ENCODE measurements around the gene SHANK1. TPM values are rescaled to one million over a fixed set of nuclear protein-coding genes. Genes with fewer than 3 reads are reported as not detected.
"Not testable (repeated sequence)": the region's sequence is repeated elsewhere in the genome, so short reads cannot be mapped to it uniquely, and the experiment has no call there.

The SHANK1 gene
- 1 to 10 TPM; 5.1 to 7.2 (median 5.9) TPM for polyA plus RNA-seq (ENCODE audit: insufficient read length in 4 of 4)

DNA sequence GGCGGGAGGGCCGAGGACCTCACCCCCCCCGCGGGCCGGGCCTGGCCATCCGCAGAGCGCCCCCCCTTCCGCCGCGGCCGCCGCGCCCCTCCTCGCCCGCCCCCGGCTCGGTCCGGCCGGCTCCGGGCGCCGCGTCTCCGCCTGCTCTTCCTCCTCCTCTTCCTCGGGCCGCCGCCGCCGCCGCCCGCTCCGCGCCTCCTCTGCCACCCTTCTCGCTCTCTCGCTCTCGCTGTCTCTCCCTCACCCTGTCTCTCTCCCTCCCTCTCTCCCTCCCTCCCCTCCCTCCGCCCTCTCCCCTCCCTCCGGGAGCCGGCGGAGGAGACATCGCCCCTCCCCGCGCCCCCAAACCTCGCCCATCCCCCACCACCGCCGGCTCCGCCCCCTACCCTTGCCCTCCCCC, at the start of gene SHANK1:
Gene SHANK1, minus strand, starts transcription at position 237 of the 400 bp plus-strand sequence. CDS start 2,883 bp downstream, outside the sequence.
- no peak for DNase-seq (ENCODE audit: low read depth in 4 of 4, low spot score in 3 of 4)

DNA sequence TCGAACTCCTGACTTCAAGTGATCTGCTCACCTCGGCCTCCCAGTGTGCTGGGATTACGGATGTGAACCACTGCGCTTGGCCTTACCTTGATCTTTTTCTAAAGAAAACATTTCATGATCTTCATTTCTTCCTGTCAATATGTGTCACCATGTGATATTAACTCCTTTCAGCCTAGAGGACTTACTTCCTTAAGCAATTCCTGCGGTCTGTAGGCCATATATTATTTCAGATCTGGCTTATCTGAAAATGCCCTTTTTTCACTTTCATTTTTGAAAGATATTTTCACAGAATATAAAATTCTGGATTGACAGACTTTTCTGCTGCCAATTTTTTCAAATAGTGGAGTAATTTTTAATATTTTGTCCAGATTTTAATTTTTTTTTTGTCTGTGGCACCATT, 48.7 kb upstream of the SHANK1 start:
- no peak for DNase-seq (ENCODE audit: low read depth in 4 of 4, low spot score in 3 of 4)

GRCh38 chr19:50767263-50767662, 47.7 kb upstream of the SHANK1 start:
- DNase-seq (ENCODE audit: low read depth in 4 of 4, low spot score in 3 of 4) = not testable (repeated sequence)

DNA sequence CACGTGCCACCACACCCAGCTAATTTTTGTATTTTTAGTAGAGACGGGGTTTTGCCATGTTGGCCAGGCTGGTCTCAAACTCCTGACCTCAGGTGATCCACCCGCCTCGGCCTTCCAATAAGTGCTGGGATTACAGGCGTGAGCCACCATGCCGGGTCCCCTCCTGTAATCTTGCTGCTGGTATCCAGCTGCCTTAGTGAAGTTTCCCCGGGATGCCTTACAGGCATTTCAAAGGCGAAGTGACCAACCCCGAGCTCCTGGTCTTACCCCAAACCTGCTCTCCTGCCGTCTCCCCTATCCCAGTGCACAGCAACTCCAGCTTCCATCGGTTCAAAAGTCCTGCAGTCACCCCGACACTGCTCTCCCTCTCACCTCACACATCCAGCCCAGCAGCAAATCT, 47.1 kb upstream of the SHANK1 start:
- DNase-seq (ENCODE audit: low read depth in 4 of 4, low spot score in 3 of 4) = not testable (repeated sequence)

- DNase-seq (ENCODE audit: low read depth in 4 of 4, low spot score in 3 of 4) = no peak
Observed at GRCh38 chr19:50764409-50764808, 44.8 kb upstream of the SHANK1 start.

DNA sequence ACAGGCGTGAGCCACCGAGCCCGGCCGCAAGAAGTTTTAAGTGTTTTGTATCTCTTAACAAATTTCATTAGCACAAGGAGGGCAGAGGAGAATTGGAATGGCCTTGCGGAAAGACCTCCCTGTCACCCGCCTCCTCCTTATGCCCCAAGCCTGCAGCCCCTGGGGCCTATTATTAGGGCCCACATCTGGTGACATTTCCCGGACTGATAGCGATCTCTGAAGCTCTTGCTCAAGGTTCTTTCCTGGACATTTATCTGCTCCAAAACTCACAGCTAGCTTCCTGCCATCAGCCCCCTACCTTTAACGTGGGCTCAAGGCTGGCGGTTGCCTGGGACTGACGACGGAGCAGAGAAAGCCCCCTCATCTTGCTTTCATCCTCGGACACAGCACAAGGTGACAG, 43.9 kb upstream of the SHANK1 start:
- not testable (repeated sequence) for DNase-seq (ENCODE audit: low read depth in 4 of 4, low spot score in 3 of 4)

DNA sequence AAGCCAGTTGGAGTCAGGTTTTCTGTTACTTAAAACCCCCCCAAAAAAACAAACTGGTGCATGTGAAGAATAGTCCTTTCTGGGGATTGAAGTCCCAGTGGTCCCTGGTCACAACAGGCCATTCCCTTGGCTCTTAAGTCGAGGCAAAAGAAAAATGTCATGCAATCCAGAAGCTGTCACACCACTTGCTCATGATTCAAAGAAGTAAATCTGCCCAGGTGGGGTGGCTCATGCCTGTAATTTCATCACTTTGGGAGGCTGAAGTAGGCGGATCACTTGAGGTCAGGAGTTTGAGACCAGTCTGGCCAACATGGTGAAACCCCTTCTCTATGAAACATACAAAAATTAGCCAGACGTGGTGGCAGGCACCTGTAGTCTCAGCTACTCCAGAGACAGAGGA, 41.9 kb upstream of the SHANK1 start:
- not testable (repeated sequence) for DNase-seq (ENCODE audit: low read depth in 4 of 4, low spot score in 3 of 4)

DNA sequence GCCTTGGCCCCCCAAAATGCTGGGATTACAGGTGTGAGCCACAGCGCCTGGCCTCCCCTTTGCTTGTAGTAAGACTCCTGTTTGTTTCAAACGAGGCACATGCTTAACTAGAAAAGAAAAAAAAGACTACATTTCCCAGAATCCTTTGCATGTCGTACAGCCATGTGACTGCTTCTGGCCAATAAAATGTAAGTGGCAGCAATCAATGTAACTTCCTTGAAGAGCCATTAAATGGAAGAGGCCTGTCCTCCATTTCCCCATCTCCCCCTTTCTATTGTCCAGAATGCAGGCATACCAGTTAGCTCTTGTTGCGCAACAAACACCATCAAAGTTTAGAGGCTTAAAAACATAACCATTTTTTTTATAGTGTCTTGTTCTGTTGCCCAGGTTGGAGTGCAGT, 40.3 kb upstream of the SHANK1 start:
- no peak for DNase-seq (ENCODE audit: low read depth in 4 of 4, low spot score in 3 of 4)

DNA sequence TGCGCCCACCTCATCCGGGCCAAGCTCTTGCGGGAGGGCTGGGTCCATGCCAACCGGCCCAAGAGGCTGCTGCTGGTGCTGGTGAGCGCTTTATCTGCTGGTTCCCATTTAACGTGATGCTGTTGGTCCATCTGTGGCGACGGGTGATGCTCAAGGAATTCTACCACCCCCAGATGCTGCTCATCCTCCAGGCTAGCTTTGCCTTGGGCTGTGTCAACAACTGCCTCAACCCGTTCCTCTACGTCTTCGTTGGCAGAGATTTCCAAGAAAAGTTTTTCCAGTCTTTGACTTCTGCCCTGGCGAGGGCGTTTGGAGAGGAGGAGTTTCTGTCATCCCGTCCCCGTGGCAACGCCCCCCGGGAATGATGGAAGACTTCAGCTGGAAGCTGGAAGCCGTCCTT, 39.5 kb upstream of the SHANK1 start:
- not testable (repeated sequence) for DNase-seq (ENCODE audit: low read depth in 4 of 4, low spot score in 3 of 4)

DNA sequence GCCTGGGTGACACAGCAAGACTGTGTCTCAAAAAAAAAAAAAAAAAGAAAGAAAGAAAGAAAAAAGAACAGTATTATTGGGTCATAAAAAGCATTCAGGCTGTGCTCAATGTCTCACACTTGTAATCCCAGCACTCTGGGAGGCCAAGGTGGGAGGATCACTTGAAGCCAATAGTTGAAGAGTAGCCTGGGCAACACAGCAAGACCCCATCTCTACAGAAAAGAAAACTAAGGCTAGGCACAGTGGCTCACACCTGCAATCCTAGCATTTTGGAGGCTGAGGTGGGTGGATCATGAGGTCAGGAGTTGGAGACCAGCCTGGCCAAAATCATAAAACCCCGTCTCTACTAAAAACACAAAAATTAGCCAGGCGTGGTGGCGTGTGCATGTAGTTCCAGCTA, 38.0 kb upstream of the SHANK1 start:
- not testable (repeated sequence) for DNase-seq (ENCODE audit: low read depth in 4 of 4, low spot score in 3 of 4)

DNA sequence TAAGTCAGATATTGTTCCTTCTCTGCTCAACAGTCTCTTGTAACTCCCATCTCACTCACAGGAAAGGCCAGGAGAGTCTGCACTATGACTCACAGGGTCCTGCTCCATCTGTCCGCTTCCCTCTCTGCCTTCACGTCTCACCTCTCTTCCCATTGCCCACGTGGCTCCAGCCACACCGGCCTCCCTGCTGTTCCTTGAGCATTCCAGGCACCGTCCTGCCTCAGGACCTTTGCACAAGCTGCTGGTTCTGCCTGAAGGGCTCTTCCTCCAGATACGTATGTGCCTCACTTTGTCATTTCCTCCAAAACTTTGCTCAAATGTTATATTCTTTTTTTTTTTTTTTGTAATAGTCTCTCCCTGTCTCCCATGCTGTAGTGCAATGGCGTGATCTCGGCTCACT, 36.6 kb upstream of the SHANK1 start:
- DNase-seq (ENCODE audit: low read depth in 4 of 4, low spot score in 3 of 4) = not testable (repeated sequence)

DNA sequence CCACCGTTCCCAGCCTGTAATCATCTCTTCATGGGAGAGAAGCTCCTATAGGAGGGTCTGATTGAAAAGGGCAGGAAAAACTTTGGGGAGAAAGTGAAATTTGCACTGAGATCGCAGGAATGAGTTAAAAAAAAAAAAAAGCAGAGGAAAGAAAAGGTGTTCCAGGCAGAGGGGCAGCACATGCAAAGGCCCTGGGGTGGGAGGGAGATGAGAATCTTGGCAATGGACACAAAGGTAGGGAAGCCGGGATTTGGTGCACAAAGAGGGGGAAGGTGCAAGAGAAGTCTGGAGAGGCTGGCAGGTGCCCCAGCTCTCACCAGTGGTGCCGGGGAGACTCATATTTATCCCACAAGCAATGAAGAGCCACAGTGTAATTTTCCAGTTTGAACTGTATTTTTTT, 34.3 kb upstream of the SHANK1 start:
- no peak for DNase-seq (ENCODE audit: low read depth in 4 of 4, low spot score in 3 of 4)

GRCh38 chr19:50750010-50750409, 30.4 kb upstream of the SHANK1 start:
- no peak for DNase-seq (ENCODE audit: low read depth in 4 of 4, low spot score in 3 of 4)

DNA sequence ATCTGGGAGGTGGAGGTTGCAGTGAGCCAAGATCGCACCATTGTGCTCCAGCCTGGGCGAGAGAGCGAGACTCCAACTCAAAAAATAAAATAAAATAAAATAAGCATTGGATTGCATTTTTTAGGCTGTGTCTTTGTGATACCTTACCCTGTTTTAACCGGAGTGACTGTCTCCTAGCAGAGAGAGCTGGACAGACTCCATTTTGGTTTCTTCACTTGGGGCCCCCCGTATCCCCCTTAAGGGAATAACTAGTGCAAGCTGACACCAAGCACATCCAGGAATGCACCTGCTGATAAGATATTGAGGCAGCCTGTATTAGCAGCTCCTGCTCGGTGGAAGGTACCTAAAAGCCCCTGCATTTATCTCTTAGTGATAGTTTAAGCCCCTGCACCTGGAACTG, 29.9 kb upstream of the SHANK1 start:
- no peak for DNase-seq (ENCODE audit: low read depth in 4 of 4, low spot score in 3 of 4)

DNA sequence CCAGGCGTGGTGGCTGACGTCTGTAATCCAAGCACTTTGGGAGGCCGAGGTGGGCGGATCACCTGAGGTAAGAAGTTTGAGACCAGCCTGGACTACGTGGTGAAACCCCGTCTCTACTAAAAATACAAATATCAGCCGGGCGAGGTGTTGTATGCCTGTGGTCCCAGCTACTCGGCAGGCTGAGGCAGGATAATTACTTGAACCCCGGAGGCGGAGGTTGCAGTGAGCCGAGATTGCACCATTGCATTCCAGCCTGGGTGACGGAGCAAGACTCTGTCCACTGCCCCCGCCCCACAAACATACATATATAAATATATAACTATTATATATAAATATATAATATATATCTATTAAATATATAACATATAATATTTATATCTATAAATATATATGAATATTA, 27.5 kb upstream of the SHANK1 start:
- DNase-seq (ENCODE audit: low read depth in 4 of 4, low spot score in 3 of 4) = not testable (repeated sequence)

GRCh38 chr19:50745221-50745620, 25.6 kb upstream of the SHANK1 start:
- no peak for DNase-seq (ENCODE audit: low read depth in 4 of 4, low spot score in 3 of 4)

- no peak for DNase-seq (ENCODE audit: low read depth in 4 of 4, low spot score in 3 of 4)
Observed at GRCh38 chr19:50743537-50743936, 23.9 kb upstream of the SHANK1 start.

GRCh38 chr19:50741179-50741933, 21.8 kb upstream of the SHANK1 start:
- no peak for DNase-seq (ENCODE audit: low read depth in 4 of 4, low spot score in 3 of 4)

- DNase-seq (ENCODE audit: low read depth in 4 of 4, low spot score in 3 of 4) = no peak
Observed at GRCh38 chr19:50739914-50740426, 20.4 kb upstream of the SHANK1 start.

GRCh38 chr19:50739132-50739913, 19.7 kb upstream of the SHANK1 start:
- DNase-seq (ENCODE audit: low read depth in 4 of 4, low spot score in 3 of 4) = no peak

DNA sequence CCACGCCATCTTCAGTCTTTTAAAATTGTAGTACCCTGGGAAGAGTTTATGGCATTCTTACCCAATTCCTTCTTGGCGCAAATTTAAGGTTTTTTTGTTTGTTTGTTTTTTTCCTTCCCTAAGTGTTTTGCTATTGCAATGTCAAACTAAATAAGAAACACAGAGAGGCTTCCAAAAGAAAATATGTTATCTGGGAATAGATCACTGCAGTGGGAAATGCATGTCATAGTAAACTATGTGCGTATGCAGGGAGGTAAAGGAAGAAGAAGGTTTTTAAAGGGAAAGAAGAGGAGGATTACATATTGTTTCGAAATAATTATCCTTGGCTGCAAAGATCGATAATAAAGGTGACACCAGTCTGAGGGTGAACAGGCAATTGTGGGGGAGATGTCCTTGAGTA, 16.7 kb upstream of the SHANK1 start:
- no peak for DNase-seq (ENCODE audit: low read depth in 4 of 4, low spot score in 3 of 4)

DNA sequence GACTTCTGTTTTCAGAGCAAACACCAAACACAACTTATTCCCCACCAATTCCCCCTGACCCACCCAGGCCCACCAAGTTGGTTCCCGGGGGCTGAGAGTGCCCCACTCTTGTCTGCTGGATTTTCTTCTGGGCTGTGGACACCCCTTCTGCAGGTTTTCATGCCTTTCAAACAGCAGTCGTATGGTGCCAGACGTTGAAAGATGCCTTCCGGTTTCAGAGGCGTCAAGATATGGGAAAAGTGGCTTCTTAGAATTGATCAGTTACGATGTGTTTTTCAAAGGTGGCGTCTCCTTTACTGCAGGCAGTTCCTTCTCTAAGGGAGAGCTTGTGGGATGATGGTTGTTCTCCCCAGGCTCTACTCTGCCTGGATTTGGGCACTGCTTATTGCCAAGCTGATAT, 16.3 kb upstream of the SHANK1 start:
- no peak for DNase-seq (ENCODE audit: low read depth in 4 of 4, low spot score in 3 of 4)
